OCI-LY7 (cell line): Measurements from ENCODE around the gene DCP1B.

Experiments used
- EZH2phosphoT487 ChIP-seq: fragments of 200-600 bp; sonication (generic); IDR thresholded peaks from 2 replicates; pipeline ENCODE4 v1.6.1; 2018; ENCODE audit warnings: low read depth, borderline replicate concordance, mild to moderate bottlenecking, mixed run types, antibody characterized with exemption, low read length, moderate library complexity, mixed read lengths
- TF ChIP-seq, protein P1 (sequence below): fragments of 200-600 bp; sonication (generic); conservative IDR thresholded peaks from 2 replicates; pipeline ENCODE4 v1.5.1; 2014; ENCODE audit warnings: mild to moderate bottlenecking, antibody characterized with exemption, low read length, moderate library complexity, mixed read lengths

GRCh38 chr12:1929985-1930802 is 74.1 kb downstream of the DCP1B start:
- TF ChIP-seq EZH2phosphoT487, result no peak
- TF ChIP-seq, protein P1, sequence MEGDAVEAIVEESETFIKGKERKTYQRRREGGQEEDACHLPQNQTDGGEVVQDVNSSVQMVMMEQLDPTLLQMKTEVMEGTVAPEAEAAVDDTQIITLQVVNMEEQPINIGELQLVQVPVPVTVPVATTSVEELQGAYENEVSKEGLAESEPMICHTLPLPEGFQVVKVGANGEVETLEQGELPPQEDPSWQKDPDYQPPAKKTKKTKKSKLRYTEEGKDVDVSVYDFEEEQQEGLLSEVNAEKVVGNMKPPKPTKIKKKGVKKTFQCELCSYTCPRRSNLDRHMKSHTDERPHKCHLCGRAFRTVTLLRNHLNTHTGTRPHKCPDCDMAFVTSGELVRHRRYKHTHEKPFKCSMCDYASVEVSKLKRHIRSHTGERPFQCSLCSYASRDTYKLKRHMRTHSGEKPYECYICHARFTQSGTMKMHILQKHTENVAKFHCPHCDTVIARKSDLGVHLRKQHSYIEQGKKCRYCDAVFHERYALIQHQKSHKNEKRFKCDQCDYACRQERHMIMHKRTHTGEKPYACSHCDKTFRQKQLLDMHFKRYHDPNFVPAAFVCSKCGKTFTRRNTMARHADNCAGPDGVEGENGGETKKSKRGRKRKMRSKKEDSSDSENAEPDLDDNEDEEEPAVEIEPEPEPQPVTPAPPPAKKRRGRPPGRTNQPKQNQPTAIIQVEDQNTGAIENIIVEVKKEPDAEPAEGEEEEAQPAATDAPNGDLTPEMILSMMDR, result no peak
